ENCODE measurements around the gene PTPRN2.

GRCh38 chr7:157602581-157602980, 985.0 kb downstream of the PTPRN2 start:
- TF ChIP-seq CTCF (IDR thresholded peaks at IDR 0.05): no peak
- no peak for TF ChIP-seq REST (IDR thresholded peaks at IDR 0.05; ENCODE audit: insufficient read depth in 1 of 2, low read depth in 2 of 2, low read length in 1 of 2)
- no peak for TF ChIP-seq POLR2AphosphoS5 (IDR thresholded peaks at IDR 0.05; ENCODE audit: low read depth, low read length)
